Measurements from ENCODE around the gene TMEM63B. TPM values are rescaled to one million over a fixed set of nuclear protein-coding genes. Genes with fewer than 3 reads are reported as not detected.

TMEM63B gene
- total and polyA plus RNA-seq, 9 of the 15 experiments (the other 6 are each of a cell fraction or from before 2014, with no cell fraction given), result 0.14 to 39.4 (median 14.4) TPM

- TF ChIP-seq ZNF280B (CRISPR knock-in tag; IDR thresholded peaks at IDR 0.05) (no peak), MCM2 (IDR thresholded peaks at IDR 0.05; ENCODE audit: low read depth) (no peak), BRCA1 (IDR thresholded peaks at IDR 0.05) (no peak), BRCA1 (CRISPR knock-in tag; IDR thresholded peaks at IDR 0.05) (no peak), BHLHE40 (IDR thresholded peaks at IDR 0.05; ENCODE audit: low read length) (no peak), ZNF398 (CRISPR knock-in tag; IDR thresholded peaks at IDR 0.05) (no peak), SP1 (CRISPR knock-in tag; IDR thresholded peaks at IDR 0.05) (no peak), ATF2 (CRISPR knock-in tag; IDR thresholded peaks at IDR 0.05) (no peak), KAT7 (CRISPR knock-in tag; IDR thresholded peaks at IDR 0.05; ENCODE audit: borderline replicate concordance) (no peak), ZNF695 (CRISPR knock-in tag; IDR thresholded peaks at IDR 0.05) (no peak), MBD2 (IDR thresholded peaks at IDR 0.05; ENCODE audit: borderline replicate concordance, low read depth) (peak; percentile 66), ATF7 (IDR thresholded peaks at IDR 0.05) (no peak), MED1 (CRISPR knock-in tag; IDR thresholded peaks at IDR 0.05; ENCODE audit: borderline replicate concordance) (no peak), IRF9 (tag; IDR thresholded peaks at IDR 0.05) (no peak), XRCC5 (IDR thresholded peaks at IDR 0.05; ENCODE audit: low read depth, low read length) (no peak)
Measured at GRCh38 chr6:44133981-44134711, 6.8 kb downstream of the TMEM63B start (continued).
